Measurements from ENCODE around the gene GPR65.

DNA sequence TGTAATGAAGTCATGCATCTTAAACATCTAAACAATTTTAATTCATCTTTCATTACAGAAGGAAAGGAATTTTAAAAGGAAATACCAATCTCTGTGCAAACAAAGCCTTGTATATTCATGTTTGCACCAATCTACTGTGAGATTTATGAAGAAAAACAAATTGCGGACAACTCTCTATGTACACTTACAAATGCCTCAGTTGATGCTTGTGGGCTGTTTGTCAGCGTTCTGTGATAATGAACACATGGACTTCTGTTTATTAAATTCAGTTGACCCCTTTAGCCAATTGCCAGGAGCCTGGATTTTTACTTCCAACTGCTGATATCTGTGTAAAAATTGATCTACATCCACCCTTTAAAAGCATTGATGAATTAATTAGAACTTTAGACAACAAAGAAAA lies 5.4 kb downstream of the GPR65 start:
- TF ChIP-seq, protein P1, sequence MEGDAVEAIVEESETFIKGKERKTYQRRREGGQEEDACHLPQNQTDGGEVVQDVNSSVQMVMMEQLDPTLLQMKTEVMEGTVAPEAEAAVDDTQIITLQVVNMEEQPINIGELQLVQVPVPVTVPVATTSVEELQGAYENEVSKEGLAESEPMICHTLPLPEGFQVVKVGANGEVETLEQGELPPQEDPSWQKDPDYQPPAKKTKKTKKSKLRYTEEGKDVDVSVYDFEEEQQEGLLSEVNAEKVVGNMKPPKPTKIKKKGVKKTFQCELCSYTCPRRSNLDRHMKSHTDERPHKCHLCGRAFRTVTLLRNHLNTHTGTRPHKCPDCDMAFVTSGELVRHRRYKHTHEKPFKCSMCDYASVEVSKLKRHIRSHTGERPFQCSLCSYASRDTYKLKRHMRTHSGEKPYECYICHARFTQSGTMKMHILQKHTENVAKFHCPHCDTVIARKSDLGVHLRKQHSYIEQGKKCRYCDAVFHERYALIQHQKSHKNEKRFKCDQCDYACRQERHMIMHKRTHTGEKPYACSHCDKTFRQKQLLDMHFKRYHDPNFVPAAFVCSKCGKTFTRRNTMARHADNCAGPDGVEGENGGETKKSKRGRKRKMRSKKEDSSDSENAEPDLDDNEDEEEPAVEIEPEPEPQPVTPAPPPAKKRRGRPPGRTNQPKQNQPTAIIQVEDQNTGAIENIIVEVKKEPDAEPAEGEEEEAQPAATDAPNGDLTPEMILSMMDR (IDR thresholded peaks at IDR 0.05) = no peak
- TF ChIP-seq POLR2A (IDR thresholded peaks at IDR 0.05) = no peak
